A549 treated with GW870086 at 1 μM for 4 hours (cell line): Measurements from ENCODE around the gene TCN1. TPM values are rescaled to one million over a fixed set of nuclear protein-coding genes. Genes with fewer than 3 reads are reported as not detected.

Experiments
- total RNA-seq: library from RNA; stranded (reverse); fragments of 200-300 nt; extraction: Qiagen RNA extraction; gene quantifications from 5 replicates; pipeline ENCODE4 v1.2.3, GENCODE V29; 2022; ENCODE audit warnings: low read depth

Gene TCN1, protein sequence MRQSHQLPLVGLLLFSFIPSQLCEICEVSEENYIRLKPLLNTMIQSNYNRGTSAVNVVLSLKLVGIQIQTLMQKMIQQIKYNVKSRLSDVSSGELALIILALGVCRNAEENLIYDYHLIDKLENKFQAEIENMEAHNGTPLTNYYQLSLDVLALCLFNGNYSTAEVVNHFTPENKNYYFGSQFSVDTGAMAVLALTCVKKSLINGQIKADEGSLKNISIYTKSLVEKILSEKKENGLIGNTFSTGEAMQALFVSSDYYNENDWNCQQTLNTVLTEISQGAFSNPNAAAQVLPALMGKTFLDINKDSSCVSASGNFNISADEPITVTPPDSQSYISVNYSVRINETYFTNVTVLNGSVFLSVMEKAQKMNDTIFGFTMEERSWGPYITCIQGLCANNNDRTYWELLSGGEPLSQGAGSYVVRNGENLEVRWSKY
- 0.20 to 0.54 TPM (median 0.34 TPM) in 4 of 5 replicates, not detected in the other for total RNA-seq

DNA sequence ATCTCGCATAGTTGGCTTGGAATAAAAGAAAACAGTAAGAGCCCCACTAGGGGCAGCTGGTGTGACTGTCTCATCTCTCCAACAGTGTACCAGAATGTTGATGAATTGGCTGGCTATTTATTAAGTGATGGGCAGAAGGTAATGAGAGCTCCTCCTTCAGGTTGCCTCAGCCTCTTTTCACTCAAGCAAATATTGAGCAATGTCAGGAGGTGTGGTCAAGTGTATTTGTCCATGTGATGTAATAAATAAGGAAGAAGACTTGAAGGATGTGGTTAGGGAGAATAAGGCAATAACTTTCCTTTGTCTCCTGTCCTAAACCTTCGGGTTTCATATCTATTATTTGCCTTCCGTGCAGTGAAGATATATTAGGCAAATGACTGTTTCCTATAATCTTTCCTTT is at the start of gene TCN1:
Gene TCN1 (minus strand): TSS at position 91 of the 400 bp plus-strand sequence. CDS start 17 bp downstream, at position 74.

GRCh38 chr11:59878575-59878974 is 12.3 kb upstream of the TCN1 start, which contains the start of gene OOSP3:
Gene OOSP3 (plus strand): TSS chr11:59878782. CDS start chr11:59878809, 27 bp downstream.

GRCh38 chr11:59845399-59845798 is 20.9 kb downstream of the TCN1 start, which contains the start of gene CBLIF:
Gene CBLIF (minus strand): TSS chr11:59845499. CDS start chr11:59845453, 46 bp downstream.

DNA sequence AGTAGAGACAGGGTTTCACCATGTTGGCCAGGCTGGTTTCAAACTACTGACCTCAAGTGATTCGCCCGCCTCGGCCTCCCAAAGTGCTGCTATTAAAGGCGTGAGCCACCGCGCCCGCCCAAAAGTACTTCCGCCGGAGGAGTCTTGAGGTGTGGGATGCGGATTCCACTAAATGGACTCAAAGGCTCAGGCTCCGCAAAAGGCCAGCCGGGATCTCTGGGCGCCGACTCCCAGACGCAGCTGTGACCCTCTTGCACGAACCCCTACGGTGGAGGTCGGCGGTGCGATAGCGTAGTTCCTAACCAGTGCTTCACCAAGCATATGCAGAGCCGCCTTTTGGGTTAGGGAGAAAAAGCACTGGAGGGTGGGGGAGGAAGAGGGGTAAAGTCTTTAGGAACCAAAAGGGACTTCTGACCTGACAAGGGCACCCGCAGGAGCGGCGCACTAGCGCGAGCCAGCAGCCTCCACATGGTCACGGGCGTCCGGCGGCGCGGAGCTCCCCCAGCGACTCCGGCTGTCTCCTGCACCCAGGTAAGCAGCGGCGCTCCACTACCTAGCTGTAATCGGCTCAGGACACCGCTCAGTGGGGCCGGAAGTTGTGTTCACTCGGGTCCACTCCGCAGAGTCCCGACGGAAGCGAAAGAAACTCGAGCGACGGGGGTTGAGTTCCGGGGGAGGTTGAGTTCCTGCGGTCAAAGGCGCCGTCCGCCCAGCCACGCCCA is 55.9 kb downstream of the TCN1 start, which contains the start of gene MRPL16:
Gene MRPL16 (minus strand): TSS at position 590 of the 722 bp plus-strand sequence. CDS start 120 bp downstream, at position 470.

Other genes starting within 250 kb of the TCN1 start
- 41.9 to 50.6 TPM (median 48.1 TPM) in 5 replicates for gene PATL1, start 197.4 kb downstream of the TCN1 start, total RNA-seq
- gene OR10V1, start 152.6 kb downstream of the TCN1 start, total RNA-seq: not detected in 5 replicates
- 23.1 to 27.2 TPM (median 25.8 TPM) in 5 replicates for gene STX3, start 111.1 kb downstream of the TCN1 start, total RNA-seq
- gene MRPL16, start 55.7 kb downstream of the TCN1 start, total RNA-seq: 62.6 to 68.1 TPM (median 66.4 TPM) in 5 replicates
- gene CBLIF, start 21.0 kb downstream of the TCN1 start, total RNA-seq: not detected in 5 replicates
- not detected in 5 replicates for gene OOSP3, start 12.3 kb upstream of the TCN1 start, total RNA-seq
- not detected in 5 replicates for gene OOSP1, start 71.9 kb upstream of the TCN1 start, total RNA-seq
- not detected in 5 replicates for gene OOSP4A, start 97.5 kb upstream of the TCN1 start, total RNA-seq
- not detected in 5 replicates for gene OOSP4B, start 150.7 kb upstream of the TCN1 start, total RNA-seq
- not detected in 5 replicates for gene OOSP2, start 173.9 kb upstream of the TCN1 start, total RNA-seq
- not detected in 5 replicates for gene MS4A3, start 190.2 kb upstream of the TCN1 start, total RNA-seq
- not detected in 5 replicates for gene MS4A2, start 222.2 kb upstream of the TCN1 start, total RNA-seq